K562 (cell line): Measurements from ENCODE around the gene CSNK1G2. TPM values are rescaled to one million over a fixed set of nuclear protein-coding genes. Genes with fewer than 3 reads are reported as not detected.

ENCODE experiments used
- HCFC1 ChIP-seq: IDR thresholded peaks from 2 replicates; pipeline ENCODE4 v1.6.1; 2012; ENCODE audit warnings: low read depth, low read length, improper control_type of control experiment
- KAT7 ChIP-seq: sonication (generic); formaldehyde crosslinking; IDR thresholded peaks from 2 replicates; pipeline ENCODE4 v1.8.0; 2022; ENCODE audit warnings: missing genetic modification reagents, mild to moderate bottlenecking, borderline replicate concordance
- MCM7 ChIP-seq, 2 experiments: fragments of 450-650 bp; IDR thresholded peaks; 2 replicates each; pipeline ENCODE4 v1.6.1; 2016 to 2018
- NR2C2 ChIP-seq, 2 experiments: fragments of 200-800 bp in 1 of 2; sonication (Bioruptor generic) in 1 of 2; sonication (generic) in 1 of 2; formaldehyde crosslinking in 1 of 2; IDR thresholded peaks; 2 replicates each; pipeline versions ENCODE4 v1.6.1 to v1.8.0; 2016 to 2022; ENCODE audit warnings: mild to moderate bottlenecking in 1 of 2, missing compliant biosample characterization in 1 of 2, missing genetic modification characterization in 1 of 2, missing genetic modification reagents in 1 of 2
- PTRF ChIP-seq: fragments of 450-650 bp; IDR thresholded peaks from 2 replicates; pipeline ENCODE4 v1.6.1; 2016; ENCODE audit warnings: mild to moderate bottlenecking, missing genetic modification characterization, missing compliant biosample characterization
- SOX6 ChIP-seq: fragments of 450-650 bp; IDR thresholded peaks from 2 replicates; pipeline ENCODE4 v1.6.1; 2014; ENCODE audit warnings: mild to moderate bottlenecking
- THAP7 ChIP-seq: fragments of 250-450 bp; sonication (Bioruptor Pico); IDR thresholded peaks from 2 replicates; pipeline ENCODE4 v1.5.0; 2021
- ZBTB40 ChIP-seq, 2 experiments: fragments of 450-650 bp in 1 of 2; sonication (generic) in 1 of 2; formaldehyde crosslinking in 1 of 2; IDR thresholded peaks; 2 replicates each; pipeline versions ENCODE4 v1.7.1 to v1.9.0; 2016 to 2022; ENCODE audit warnings: inconsistent platforms in 1 of 2, mild to moderate bottlenecking in 1 of 2, missing genetic modification reagents in 1 of 2
- polyA plus RNA-seq, 8 experiments: library from polyadenylated mRNA; depleted of rRNA in 4 of 8; stranded (reverse) in 5 of 8; unstranded in 3 of 8; fragments of >200 nt; fragmentation: Nextera tagmentation in 2 of 8; fragmentation: Illumina TruSeq in 1 of 8; extraction: Ambion mirVana in 2 of 8; extraction: Trizol in 1 of 8; gene quantifications; 2 replicates each; pipeline versions ENCODE4 v1.2.1 to v1.2.3, GENCODE V29; 2011 to 2014; ENCODE audit warnings: inconsistent platforms in 1 of 8, missing spikeins in 1 of 8
- total RNA-seq, 7 experiments: library from RNA; depleted of rRNA in 6 of 7; stranded (reverse); fragments of >200 nt in 6 of 7; fragmentation: Illumina TruSeq in 2 of 7; extraction: Trizol in 2 of 7; gene quantifications; 2 replicates each; pipeline versions ENCODE4 v1.2.1 to v1.2.3, GENCODE V29; 2011 to 2021; ENCODE audit warnings: low replicate concordance in 1 of 7

Gene CSNK1G2
- total and polyA plus RNA-seq, 9 of the 15 experiments (the other 6 are each of a cell fraction or from before 2014, with no cell fraction given), result 0.48 to 119 (median 49.5) TPM

DNA sequence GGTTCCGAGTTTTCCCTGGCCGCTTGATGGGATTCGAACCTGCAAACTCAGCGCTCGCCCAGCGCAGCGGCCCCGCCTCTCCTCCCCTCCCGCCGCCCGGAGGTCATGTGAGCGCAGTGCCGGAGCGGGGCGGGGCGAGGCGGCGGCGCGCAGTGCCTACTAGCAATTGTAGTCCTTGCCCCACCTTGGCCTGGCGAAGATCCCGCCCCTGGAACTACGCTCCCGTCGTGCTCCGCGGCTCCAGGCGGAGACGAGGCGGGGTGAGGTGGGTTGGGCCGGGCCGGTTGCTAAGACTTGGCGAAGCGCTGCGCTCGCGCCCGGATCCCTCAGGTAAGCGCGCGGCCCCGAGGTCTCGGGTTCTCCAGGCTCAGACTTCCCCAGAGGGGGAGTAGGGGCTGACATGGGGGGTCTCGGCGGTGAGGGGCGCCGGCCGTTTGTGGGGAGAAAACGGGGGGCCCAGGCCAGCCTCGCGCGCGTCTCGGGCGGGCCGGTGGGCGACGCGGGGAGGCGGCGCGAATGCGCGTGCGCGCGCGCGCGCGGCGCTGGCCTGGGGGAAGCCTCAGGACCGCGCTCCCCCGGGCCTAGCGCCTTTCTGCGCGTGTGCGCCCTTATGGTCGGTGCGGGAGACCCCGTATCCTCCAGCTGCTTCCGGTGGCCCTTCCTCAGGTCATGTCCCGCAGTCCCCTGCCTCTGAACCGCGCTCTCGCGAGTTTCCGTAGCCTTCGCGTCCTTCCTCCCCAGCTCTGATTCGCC lies 35.7 kb upstream of the CSNK1G2 start, which contains the start of the genes ADAT3 and SCAMP4 (continued):
- TF ChIP-seq ZBTB40 (IDR thresholded peaks at IDR 0.05) (peak; percentile 87), ZBTB40 (CRISPR knock-in tag; IDR thresholded peaks at IDR 0.05) (no peak), THAP7 (CRISPR knock-in tag) (no peak), SOX6 (no peak; the same call in 1 of the 2 replicates), PTRF (tag) (no peak), MCM7 (IDR thresholded peaks at IDR 0.05) (no peak), HCFC1 (peak; percentile 99), NR2C2 (CRISPR knock-in tag; IDR thresholded peaks at IDR 0.05) (peak; percentile 99), NR2C2 (tag; IDR thresholded peaks at IDR 0.05) (peak; percentile 99), KAT7 (CRISPR knock-in tag) (peak; percentile 84; the same call in 1 of the 2 replicates)
